A549 (cell line): ENCODE data around the gene AGRN. TPM values are rescaled to one million over a fixed set of nuclear protein-coding genes. Genes with fewer than 3 reads are reported as not detected.
A peak's percentile ranks its signal among the peaks of the same experiment; 100 is the strongest.

ENCODE experiments used
- ATAC-seq, 2 experiments: fragments of 200-7000 bp in 1 of 2; fragments of >200 bp in 1 of 2; cut with Nextera tagmentation in 1 of 2; cut with Tn5 transposase in 1 of 2; 3 replicates each; pipeline versions ENCODE4 v1.8.0 to v1.9.1; 2018 to 2020; ENCODE audit warnings: mild to moderate bottlenecking in 1 of 2, moderate library complexity in 1 of 2
- CTCF ChIA-PET: fragments of 300-600 bp; sonication (Branson Sonifier 250); formaldehyde crosslinking; extraction: SDS; loops from one replicate; lab custom pipeline; 2021; ENCODE audit warnings: antibody characterized with exemption, inconsistent platforms; lab: Yijun Ruan, JAX
- POLR2A ChIA-PET: fragments of 350-600 bp; formaldehyde crosslinking; extraction: SDS; loops from one replicate; lab custom pipeline; 2021; ENCODE audit warnings: antibody characterized with exemption, inconsistent platforms; lab: Yijun Ruan, JAX
- DNase-seq, 2 experiments: peaks; one replicate each; pipeline versions ENCODE4 v3.0.0 to v3.0.0-alpha.2; 2011 to 2016; ENCODE audit warnings: low read depth in 1 of 2, low spot score in 1 of 2
- FAIRE-seq: peaks from 2 replicates; lab custom pipeline; 2011; peaks lifted over from hg19 to GRCh38; lab: Jason Lieb, UNC
- H3K27ac ChIP-seq, 2 experiments: fragments of >200 bp; sonication (Bioruptor Twin); formaldehyde crosslinking; 3 replicates each; pipeline ENCODE4 v1.5.1; 2016 to 2017
- H3K4me1 ChIP-seq: fragments of >200 bp; sonication (Bioruptor Twin); formaldehyde crosslinking; 3 replicates; pipeline ENCODE4 v1.6.1; 2016
- H3K4me2 ChIP-seq: fragments of >200 bp; sonication (Bioruptor Twin); formaldehyde crosslinking; 3 replicates; pipeline ENCODE4 v1.6.1; 2016
- H3K4me3 ChIP-seq: fragments of >200 bp; sonication (Bioruptor Twin); formaldehyde crosslinking; 3 replicates; pipeline ENCODE4 v1.5.1; 2016
- H3K9me3 ChIP-seq: fragments of >200 bp; sonication (Bioruptor Twin); formaldehyde crosslinking; 3 replicates; pipeline ENCODE4 v1.6.1; 2016
- BHLHE40 ChIP-seq: IDR thresholded peaks from 2 replicates; pipeline ENCODE4 v1.6.1; 2012; ENCODE audit warnings: low read depth, low read length, inconsistent platforms
- CBX8 ChIP-seq: fragments of 200-600 bp; sonication (generic); IDR thresholded peaks from 2 replicates; pipeline ENCODE4 v1.6.1; 2016
- EHF ChIP-seq: fragments of 250-450 bp; sonication (Bioruptor Pico); IDR thresholded peaks from 2 replicates; pipeline ENCODE4 v1.5.0; 2020; ENCODE audit warnings: mild to moderate bottlenecking
- FOSL2 ChIP-seq, 2 experiments: fragments of 450-650 bp in 1 of 2; fragments of >200 bp in 1 of 2; sonication (Bioruptor Twin) in 1 of 2; formaldehyde crosslinking; IDR thresholded peaks; 2 replicates each; pipeline versions ENCODE4 v1.5.0 to v1.6.1; 2016 to 2020; ENCODE audit warnings: mild to moderate bottlenecking in 1 of 2, moderate library complexity in 1 of 2
- FOXS1 ChIP-seq: fragments of 250-450 bp; sonication (Bioruptor Pico); IDR thresholded peaks from 2 replicates; pipeline ENCODE4 v1.5.0; 2020; ENCODE audit warnings: mild to moderate bottlenecking, moderate library complexity
- GATA3 ChIP-seq: IDR thresholded peaks from 2 replicates; pipeline ENCODE4 v1.6.1; 2012; ENCODE audit warnings: borderline replicate concordance
- MAX ChIP-seq: IDR thresholded peaks from 2 replicates; pipeline ENCODE4 v1.6.1; 2012
- MYC ChIP-seq: IDR thresholded peaks from 2 replicates; pipeline ENCODE4 v1.6.1; 2012; ENCODE audit warnings: mild to moderate bottlenecking, inconsistent platforms, low read length, improper control_type of control experiment, borderline replicate concordance
- NFE2L2 ChIP-seq: fragments of 150-350 bp; conservative IDR thresholded peaks from 2 replicates; pipeline ENCODE4 v1.6.1; 2014; ENCODE audit warnings: low read length
- NR3C1 ChIP-seq: fragments of >200 bp; sonication (Bioruptor Twin); formaldehyde crosslinking; IDR thresholded peaks from 3 replicates; pipeline ENCODE4 v1.6.1; 2017
- RAD21 ChIP-seq, 2 experiments: fragments of >200 bp in 1 of 2; sonication (Bioruptor Twin) in 1 of 2; formaldehyde crosslinking in 1 of 2; IDR thresholded peaks in 1 of 2; conservative IDR thresholded peaks in 1 of 2; 2 replicates in 1 of 2; 3 replicates in 1 of 2; pipeline ENCODE4 v1.6.1; 2012 to 2018; ENCODE audit warnings: inconsistent platforms in 1 of 2
- REST ChIP-seq: fragments of 200-600 bp; sonication (generic); IDR thresholded peaks from 2 replicates; pipeline ENCODE4 v1.6.1; 2016; ENCODE audit warnings: antibody characterized with exemption, mild to moderate bottlenecking, moderate library complexity
- RFX5 ChIP-seq: fragments of 450-650 bp; IDR thresholded peaks from 2 replicates; pipeline ENCODE4 v1.7.1; 2014; ENCODE audit warnings: antibody characterized with exemption, mild to moderate bottlenecking, moderate library complexity
- SMC3 ChIP-seq: fragments of >200 bp; sonication (Bioruptor Twin); formaldehyde crosslinking; IDR thresholded peaks from 3 replicates; pipeline ENCODE4 v1.6.1; 2018; ENCODE audit warnings: inconsistent platforms
- TFCP2L1 ChIP-seq: fragments of 250-450 bp; sonication (Bioruptor Pico); IDR thresholded peaks from 2 replicates; pipeline ENCODE4 v1.5.0; 2021; ENCODE audit warnings: mild to moderate bottlenecking
- ZSCAN20 ChIP-seq: fragments of 250-450 bp; sonication (Bioruptor Pico); IDR thresholded peaks from 2 replicates; pipeline ENCODE4 v1.8.0; 2022; ENCODE audit warnings: mild to moderate bottlenecking, moderate library complexity
- WGBS: methylation state at CpG from one replicate; pipeline ENCODE4 v1.1.6; 2017; ENCODE audit errors: missing lambda C conversion rate; 5-methylcytosine and 5-hydroxymethylcytosine counted together
- polyA plus RNA-seq, 4 experiments: library from polyadenylated mRNA; depleted of rRNA in 3 of 4; stranded (reverse); fragments of >200 nt; fragmentation: RNase III in 1 of 4; extraction: RNeasy Plus Mini Kit Qiagen cat#74134 plus additional on column Dnase treatment in 1 of 4; gene quantifications; 2 replicates in 3 of 4; 3 replicates in 1 of 4; pipeline ENCODE4 v1.2.3, GENCODE V29; 2011 to 2017
- TF ChIP-seq, protein P1 (sequence below): fragments of >200 bp; sonication (Bioruptor Twin); formaldehyde crosslinking; IDR thresholded peaks from 3 replicates; pipeline ENCODE4 v1.5.1; 2016
- TF ChIP-seq, protein P2 (sequence below): fragments of >200 bp; sonication (Bioruptor Twin); formaldehyde crosslinking; IDR thresholded peaks from 3 replicates; pipeline ENCODE4 v1.6.1; 2016

Gene AGRN
- polyA plus RNA-seq, 2 of the 4 experiments (the other 2 are of a cell fraction): 23.9 to 90.9 TPM

DNA sequence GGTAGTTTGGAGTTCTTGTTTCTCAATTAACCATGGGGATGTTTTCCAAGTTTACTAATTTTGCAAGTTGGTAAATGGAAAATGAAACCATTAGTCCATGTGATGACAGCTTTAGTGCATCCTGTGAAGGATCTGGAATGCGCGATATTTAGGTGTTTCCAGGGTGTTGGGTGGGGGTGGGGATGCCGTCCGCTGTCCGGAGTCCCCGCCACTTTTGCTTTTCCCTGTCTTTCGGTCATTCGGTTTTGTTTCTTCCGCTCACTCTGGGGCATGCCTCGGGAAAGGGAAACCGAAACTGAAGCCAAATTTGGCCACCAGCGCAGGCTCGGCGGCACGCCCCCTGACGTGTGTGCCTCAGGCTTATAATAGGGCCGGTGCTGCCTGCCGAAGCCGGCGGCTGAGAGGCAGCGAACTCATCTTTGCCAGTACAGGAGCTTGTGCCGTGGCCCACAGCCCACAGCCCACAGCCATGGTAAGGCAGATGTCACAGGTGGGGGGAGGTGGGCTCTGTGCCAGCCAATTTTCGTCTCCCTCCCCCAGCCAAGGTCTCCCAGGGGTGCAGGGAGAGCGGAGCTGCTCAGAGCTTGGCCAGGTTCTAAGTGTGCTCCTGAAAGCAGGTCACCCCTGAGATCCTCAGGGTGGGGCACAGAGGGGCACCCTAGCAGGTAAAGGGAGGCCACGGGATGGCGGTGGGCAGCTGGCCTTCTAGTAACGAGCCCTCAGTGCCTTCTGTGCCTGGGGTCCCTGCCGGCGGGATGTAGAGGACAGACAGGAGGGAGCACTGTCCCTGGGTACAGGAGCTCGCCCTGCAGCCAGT is 6.6 kb upstream of the AGRN start, which contains the start of gene ISG15:
Gene ISG15 (plus strand): TSS at position 393 of the 817 bp plus-strand sequence. CDS start 77 bp downstream, at position 470.
- no peaks in the 10 kb centered on the region for H3K9me3 ChIP-seq
- 23% methylated on average over 24 of the region's 30 CpGs for WGBS
- H3K4me3 ChIP-seq: peak within 1 kb of the TSS; percentile 60
- ChIA-PET CTCF (interaction anchor here (1.2 to 10.5 kb wide), 7 partner anchors 11 to 51 kb away, joined by 3 to 92 read pairs (median 27); no protein-coding TSS in a partner anchor), POLR2A (interaction anchor here (1.0 kb wide), 1 partner anchor 10 kb away, joined by 3 read pairs; no protein-coding TSS in a partner anchor)
- ATAC-seq (peak; percentile 89), FAIRE-seq (no peak), DNase-seq (peak in 1 of 2 experiments; percentile 61)
- H3K4me2 ChIP-seq: peak within 1 kb of the TSS; percentile 92
- peaks cover 5% of the 10 kb centered on the region; the same call in 1 of the 3 replicates for H3K4me1 ChIP-seq
- TF ChIP-seq NR3C1: no peak
- TF ChIP-seq MAX: peak; percentile 39; the same call in 1 of the 2 replicates
- no peak for TF ChIP-seq ZSCAN20 (CRISPR knock-in tag)
- H3K27ac ChIP-seq: peak within 1 kb of the TSS; percentile 77 to 81

- no peak for TF ChIP-seq RFX5
- no peak for FAIRE-seq
- POLR2A ChIA-PET: interaction anchor here (1.0 kb wide), 1 partner anchor 11 kb away, joined by 3 read pairs; no protein-coding TSS in a partner anchor
Measured at GRCh38 chr1:1013922-1014648, 5.8 kb upstream of the AGRN start.

DNA sequence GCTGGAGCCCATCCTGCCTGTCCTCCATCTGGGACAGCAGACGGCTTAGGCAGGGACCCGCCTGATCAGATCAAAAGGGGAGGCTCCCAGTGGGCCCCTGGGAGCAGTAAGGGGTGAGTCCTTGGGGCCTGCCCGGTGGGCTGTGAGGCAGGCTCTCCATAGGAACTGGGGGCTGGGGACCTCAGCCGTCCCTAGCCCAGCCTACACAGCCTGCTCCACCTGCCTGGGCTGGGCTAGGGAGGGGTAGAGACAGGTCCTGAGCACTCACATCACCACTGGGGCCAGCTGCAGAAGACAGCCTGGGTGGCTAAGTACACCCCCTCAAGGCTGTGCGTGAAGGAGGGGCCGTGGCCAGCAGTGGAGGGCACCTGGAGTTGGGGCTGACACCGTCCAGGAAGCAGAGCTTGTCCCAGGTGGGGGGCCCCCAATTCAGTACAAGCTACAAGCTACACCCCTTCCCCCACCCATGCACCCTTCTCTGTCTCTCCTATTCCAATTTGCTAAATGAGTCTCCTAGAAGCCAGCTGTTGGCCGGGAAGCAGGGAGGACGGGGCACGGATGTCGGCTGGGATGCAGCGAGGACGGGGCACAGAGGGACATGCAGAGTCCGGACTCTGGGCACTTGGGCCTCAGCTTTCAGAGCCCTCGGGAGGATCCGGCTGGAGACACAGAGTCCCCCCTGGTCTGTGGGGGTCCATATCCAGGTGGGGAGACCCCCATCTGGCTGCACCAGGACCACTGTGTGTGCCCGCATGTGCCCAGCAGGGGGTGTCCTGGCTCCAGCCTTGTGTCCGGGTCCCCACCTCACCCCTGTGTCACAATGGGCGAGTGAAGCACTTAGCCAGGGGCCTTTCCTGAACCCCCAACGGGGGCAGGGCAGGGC is 4.9 kb upstream of the AGRN start:
- CTCF ChIA-PET: interaction anchor here (0.7 to 10.5 kb wide), 12 partner anchors 8 to 58 kb away, joined by 3 to 92 read pairs (median 9); no protein-coding TSS in a partner anchor
- WGBS: 83% methylated on average over 14 of the region's 20 CpGs
- Histone ChIP-seq H3K4me1 (peaks cover 9% of the 10 kb centered on the region; the same call in 1 of the 3 replicates), H3K27ac (no peak overlapping the region), H3K4me3 (no peak overlapping the region), H3K9me3 (no peaks in the 10 kb centered on the region), H3K4me2 (no peak overlapping the region)
- FAIRE-seq: no peak
- POLR2A ChIA-PET: no interaction called here
- ATAC-seq: peak in 1 of 2 experiments; percentile 43; a peak in 3 of 6 replicates
- DNase-seq: no peak
- TF ChIP-seq MAX: no peak
- no peak for TF ChIP-seq FOXS1 (CRISPR knock-in tag)
- TF ChIP-seq REST: no peak
- TF ChIP-seq FOSL2 (IDR thresholded peaks at IDR 0.05): no peak
- TF ChIP-seq FOSL2 (CRISPR knock-in tag; IDR thresholded peaks at IDR 0.05): no peak
- TF ChIP-seq CBX8: no peak
- no peak for TF ChIP-seq TFCP2L1 (CRISPR knock-in tag)
- no peak for TF ChIP-seq ZSCAN20 (CRISPR knock-in tag)
- TF ChIP-seq GATA3: no peak
- no peak for TF ChIP-seq MYC
- TF ChIP-seq SMC3: peak; percentile 46; the same call in 2 of the 3 replicates
- TF ChIP-seq NFE2L2: no peak
- no peak for TF ChIP-seq BHLHE40
- TF ChIP-seq, protein P1, sequence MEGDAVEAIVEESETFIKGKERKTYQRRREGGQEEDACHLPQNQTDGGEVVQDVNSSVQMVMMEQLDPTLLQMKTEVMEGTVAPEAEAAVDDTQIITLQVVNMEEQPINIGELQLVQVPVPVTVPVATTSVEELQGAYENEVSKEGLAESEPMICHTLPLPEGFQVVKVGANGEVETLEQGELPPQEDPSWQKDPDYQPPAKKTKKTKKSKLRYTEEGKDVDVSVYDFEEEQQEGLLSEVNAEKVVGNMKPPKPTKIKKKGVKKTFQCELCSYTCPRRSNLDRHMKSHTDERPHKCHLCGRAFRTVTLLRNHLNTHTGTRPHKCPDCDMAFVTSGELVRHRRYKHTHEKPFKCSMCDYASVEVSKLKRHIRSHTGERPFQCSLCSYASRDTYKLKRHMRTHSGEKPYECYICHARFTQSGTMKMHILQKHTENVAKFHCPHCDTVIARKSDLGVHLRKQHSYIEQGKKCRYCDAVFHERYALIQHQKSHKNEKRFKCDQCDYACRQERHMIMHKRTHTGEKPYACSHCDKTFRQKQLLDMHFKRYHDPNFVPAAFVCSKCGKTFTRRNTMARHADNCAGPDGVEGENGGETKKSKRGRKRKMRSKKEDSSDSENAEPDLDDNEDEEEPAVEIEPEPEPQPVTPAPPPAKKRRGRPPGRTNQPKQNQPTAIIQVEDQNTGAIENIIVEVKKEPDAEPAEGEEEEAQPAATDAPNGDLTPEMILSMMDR: peak; percentile 39; the same call in 2 of the 3 replicates
- TF ChIP-seq, protein P2, sequence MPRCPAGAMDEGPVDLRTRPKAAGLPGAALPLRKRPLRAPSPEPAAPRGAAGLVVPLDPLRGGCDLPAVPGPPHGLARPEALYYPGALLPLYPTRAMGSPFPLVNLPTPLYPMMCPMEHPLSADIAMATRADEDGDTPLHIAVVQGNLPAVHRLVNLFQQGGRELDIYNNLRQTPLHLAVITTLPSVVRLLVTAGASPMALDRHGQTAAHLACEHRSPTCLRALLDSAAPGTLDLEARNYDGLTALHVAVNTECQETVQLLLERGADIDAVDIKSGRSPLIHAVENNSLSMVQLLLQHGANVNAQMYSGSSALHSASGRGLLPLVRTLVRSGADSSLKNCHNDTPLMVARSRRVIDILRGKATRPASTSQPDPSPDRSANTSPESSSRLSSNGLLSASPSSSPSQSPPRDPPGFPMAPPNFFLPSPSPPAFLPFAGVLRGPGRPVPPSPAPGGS: no peak
- no peak for TF ChIP-seq EHF (CRISPR knock-in tag)
- TF ChIP-seq RAD21 (conservative IDR thresholded peaks at IDR 0.05 in 1 of 2, IDR thresholded peaks at IDR 0.05 in 1 of 2): peak; percentile 62 to 67

More at GRCh38 chr1:1013922-1014648, 5.8 kb upstream of the AGRN start:
- peak overlapping the region; percentile 60; the same call in 1 of the 3 replicates for H3K4me3 ChIP-seq
- WGBS: 90% methylated on average over 26 of the region's 41 CpGs
- peak overlapping the region; percentile 92 for H3K4me2 ChIP-seq
- no peaks in the 10 kb centered on the region for H3K9me3 ChIP-seq
- DNase-seq (no peak), ATAC-seq (peak; percentile 4 to 5; a peak in 2 of 6 replicates)
- peaks cover 8% of the 10 kb centered on the region; the same call in 1 of the 3 replicates for H3K4me1 ChIP-seq
- CTCF ChIA-PET: interaction anchor here (1.2 to 10.5 kb wide), 7 partner anchors 10 to 50 kb away, joined by 3 to 92 read pairs (median 27); no protein-coding TSS in a partner anchor
- H3K27ac ChIP-seq: peak overlapping the region in 1 of 2 experiments; percentile 81; a peak in 4 of 6 replicates
